Hepatocyte (in vitro differentiated cells): Measurements from ENCODE around the gene WNT4.

Experiments
- CTCF ChIP-seq: fragments of 200-600 bp; sonication (generic); IDR thresholded peaks from 2 replicates; pipeline ENCODE4 v1.5.1; 2016; ENCODE audit warnings: antibody characterized with exemption, mild to moderate bottlenecking; ENCODE audit not compliant: poor library complexity
- EZH2 ChIP-seq: fragments of 200-600 bp; sonication (generic); IDR thresholded peaks from 2 replicates; pipeline ENCODE4 v1.6.1; 2016; ENCODE audit warnings: antibody characterized with exemption, mild to moderate bottlenecking, borderline replicate concordance

GRCh38 chr1:22104094-22104493 lies 38.8 kb downstream of the WNT4 start:
- no peak for TF ChIP-seq CTCF
- TF ChIP-seq EZH2 = no peak
